Activated naive CD4-positive, alpha-beta T cell treated with anti-CD3 and anti-CD28 coated beads for 36 hours (primary cell): ENCODE data around the gene CCDC110. TPM values are rescaled to one million over a fixed set of nuclear protein-coding genes. Genes with fewer than 3 reads are reported as not detected.

Experiments
- CTCF ChIA-PET: fragments of 350-600 bp; sonication (Branson Sonifier 250); formaldehyde crosslinking; loops from one replicate; lab custom pipeline; 2021; ENCODE audit warnings: antibody characterized with exemption; lab: Charles Lee
- DNase-seq: peaks from one replicate; pipeline ENCODE4 v3.0.0-alpha.2; 2020
- H3K27ac Mint-ChIP-seq: one replicate; pipeline ENCODE4 v1.8.0; 2021; ENCODE audit warnings: mild to moderate bottlenecking, mixed read lengths
- H3K27me3 Mint-ChIP-seq: one replicate; pipeline ENCODE4 v1.8.0; 2021; ENCODE audit warnings: low read depth, mixed read lengths
- H3K36me3 Mint-ChIP-seq: one replicate; pipeline ENCODE4 v1.8.0; 2021; ENCODE audit warnings: low read depth, mixed read lengths
- H3K4me1 Mint-ChIP-seq: one replicate; pipeline ENCODE4 v1.8.0; 2021; ENCODE audit warnings: low read depth, mixed read lengths
- H3K4me3 Mint-ChIP-seq: one replicate; pipeline ENCODE4 v1.8.0; 2021; ENCODE audit warnings: mild to moderate bottlenecking, moderate library complexity, mixed read lengths
- H3K9me3 Mint-ChIP-seq: one replicate; pipeline ENCODE4 v1.8.0; 2021; ENCODE audit warnings: mixed read lengths
- intact Hi-C: fragments of 100-400 bp; cut with micrococcal nuclease; formaldehyde crosslinking; loops from one replicate; pipeline ENCODE4 v1.15.1; 2023
- total RNA-seq, 2 experiments: library from RNA; stranded (reverse); gene quantifications; one replicate each; pipeline ENCODE4 v1.2.3, GENCODE V29; 2021

The CCDC110 gene
- total RNA-seq, 2 experiments from 2014 or later, result 0.25 to 0.57 TPM

GRCh38 chr4:185437809-185438208, 33.7 kb downstream of the CCDC110 start:
- no peak overlapping the region for H3K27ac Mint-ChIP-seq
- H3K27me3 Mint-ChIP-seq, result peaks cover 2% of the 10 kb centered on the region
- CTCF ChIA-PET, result no interaction called here
- no peak overlapping the region for H3K4me3 Mint-ChIP-seq
- no peaks in the 10 kb centered on the region for H3K4me1 Mint-ChIP-seq
- H3K36me3 Mint-ChIP-seq, result no peaks in the 10 kb centered on the region
- H3K9me3 Mint-ChIP-seq, result no peaks in the 10 kb centered on the region
- DNase-seq, result no peak
- intact Hi-C loops, result no loop called here

GRCh38 chr4:185435466-185435865, 36.1 kb downstream of the CCDC110 start:
- H3K4me1 Mint-ChIP-seq, result no peaks in the 10 kb centered on the region
- no peaks in the 10 kb centered on the region for H3K36me3 Mint-ChIP-seq
- H3K9me3 Mint-ChIP-seq, result no peaks in the 10 kb centered on the region
- intact Hi-C loops, result no loop called here
- no peak overlapping the region for H3K27ac Mint-ChIP-seq
- DNase-seq, result no peak
- peaks cover 2% of the 10 kb centered on the region for H3K27me3 Mint-ChIP-seq
- CTCF ChIA-PET, result no interaction called here
- no peak overlapping the region for H3K4me3 Mint-ChIP-seq

GRCh38 chr4:185429660-185430059, 41.9 kb downstream of the CCDC110 start:
- Mint-ChIP-seq H3K27ac (no peak overlapping the region), H3K36me3 (no peaks in the 10 kb centered on the region), H3K9me3 (no peaks in the 10 kb centered on the region), H3K4me1 (peaks cover 7% of the 10 kb centered on the region), H3K4me3 (no peak overlapping the region), H3K27me3 (peaks cover 1% of the 10 kb centered on the region)
- CTCF ChIA-PET, result interaction anchor here (0.6 kb wide), 1 partner anchor 915 kb away, joined by 3 read pairs; no protein-coding TSS in a partner anchor
- no peak for DNase-seq
- intact Hi-C loops, result loop anchor here (5.0 kb wide), 1 partner anchor 763 kb away; the partner anchor contains the start of gene CYP4V2

GRCh38 chr4:185426960-185427688, 44.4 kb downstream of the CCDC110 start:
- DNase-seq, result no peak
- Mint-ChIP-seq H3K27ac (no peak overlapping the region), H3K9me3 (no peaks in the 10 kb centered on the region), H3K36me3 (no peaks in the 10 kb centered on the region), H3K4me3 (no peak overlapping the region), H3K4me1 (peaks cover 20% of the 10 kb centered on the region), H3K27me3 (peaks cover 1% of the 10 kb centered on the region)
- intact Hi-C loops, result loop anchor here (1.0 to 5.0 kb wide), 2 partner anchors 170 to 765 kb away; partner anchors contain the start of gene CYP4V2
- CTCF ChIA-PET, result no interaction called here

GRCh38 chr4:185425647-185426352, 45.7 kb downstream of the CCDC110 start, which contains the start of gene UFSP2:
Gene UFSP2 (minus strand): TSS chr4:185425964. CDS start chr4:185425868, 96 bp downstream.
- H3K36me3 Mint-ChIP-seq, result peaks cover 1% of the 10 kb centered on the region
- H3K4me1 Mint-ChIP-seq, result peaks cover 28% of the 10 kb centered on the region
- peak; percentile 86 for DNase-seq
- H3K9me3 Mint-ChIP-seq, result no peaks in the 10 kb centered on the region
- CTCF ChIA-PET, result interaction anchor here (1.0 kb wide), 1 partner anchor 39 kb away, joined by 3 read pairs; no protein-coding TSS in a partner anchor
- peak within 1 kb of the TSS; percentile 76 for H3K4me3 Mint-ChIP-seq
- H3K27ac Mint-ChIP-seq, result peak within 1 kb of the TSS; percentile 96
- H3K27me3 Mint-ChIP-seq, result peaks cover 1% of the 10 kb centered on the region
- intact Hi-C loops, result loop anchor here (1.0 to 5.0 kb wide), 7 partner anchors 29 to 767 kb away; partner anchors contain the start of genes ANKRD37, CCDC110, CYP4V2 and SLC25A4

- H3K27ac Mint-ChIP-seq, result peak overlapping the region; percentile 96
- H3K27me3 Mint-ChIP-seq, result no peaks in the 10 kb centered on the region
- peak; percentile 9 for DNase-seq
- CTCF ChIA-PET, result no interaction called here
- intact Hi-C loops, result loop anchor here (1.0 to 5.0 kb wide), 6 partner anchors 29 to 767 kb away; partner anchors contain the start of genes ANKRD37, CCDC110, CYP4V2 and SLC25A4
- peaks cover 1% of the 10 kb centered on the region for H3K36me3 Mint-ChIP-seq
- H3K9me3 Mint-ChIP-seq, result no peaks in the 10 kb centered on the region
- peaks cover 28% of the 10 kb centered on the region for H3K4me1 Mint-ChIP-seq
- H3K4me3 Mint-ChIP-seq, result peak overlapping the region; percentile 76
Measured at GRCh38 chr4:185424905-185425646, 46.5 kb downstream of the CCDC110 start.

- H3K4me1 Mint-ChIP-seq, result peaks cover 28% of the 10 kb centered on the region
- intact Hi-C loops, result no loop called here
- CTCF ChIA-PET, result no interaction called here
- DNase-seq, result no peak
- H3K4me3 Mint-ChIP-seq, result no peak overlapping the region
- no peaks in the 10 kb centered on the region for H3K9me3 Mint-ChIP-seq
- no peaks in the 10 kb centered on the region for H3K27me3 Mint-ChIP-seq
- no peak overlapping the region for H3K27ac Mint-ChIP-seq
- H3K36me3 Mint-ChIP-seq, result peaks cover 10% of the 10 kb centered on the region
Measured at GRCh38 chr4:185421366-185422124, 50.0 kb downstream of the CCDC110 start.

GRCh38 chr4:185416955-185417354, 54.6 kb downstream of the CCDC110 start:
- H3K9me3 Mint-ChIP-seq, result no peaks in the 10 kb centered on the region
- CTCF ChIA-PET, result interaction anchor here (0.8 kb wide), 1 partner anchor 10 kb away, joined by 3 read pairs; no protein-coding TSS in a partner anchor
- no peak for DNase-seq
- no peak overlapping the region for H3K27ac Mint-ChIP-seq
- intact Hi-C loops, result no loop called here
- H3K4me3 Mint-ChIP-seq, result no peak overlapping the region
- H3K36me3 Mint-ChIP-seq, result peaks cover 14% of the 10 kb centered on the region
- H3K27me3 Mint-ChIP-seq, result no peaks in the 10 kb centered on the region
- peaks cover 6% of the 10 kb centered on the region for H3K4me1 Mint-ChIP-seq

GRCh38 chr4:185412412-185412811, 59.1 kb downstream of the CCDC110 start:
- Mint-ChIP-seq H3K27me3 (no peaks in the 10 kb centered on the region), H3K27ac (no peak overlapping the region), H3K9me3 (no peaks in the 10 kb centered on the region), H3K4me1 (no peaks in the 10 kb centered on the region), H3K36me3 (peaks cover 16% of the 10 kb centered on the region), H3K4me3 (no peak overlapping the region)
- intact Hi-C loops, result no loop called here
- DNase-seq, result no peak
- CTCF ChIA-PET, result no interaction called here

- peaks cover 12% of the 10 kb centered on the region for H3K36me3 Mint-ChIP-seq
- H3K4me3 Mint-ChIP-seq, result no peak overlapping the region
- CTCF ChIA-PET, result no interaction called here
Measured at GRCh38 chr4:185411849-185412248, 59.7 kb downstream of the CCDC110 start.

GRCh38 chr4:185408432-185408831, 63.1 kb downstream of the CCDC110 start:
- no peaks in the 10 kb centered on the region for H3K27me3 Mint-ChIP-seq
- H3K9me3 Mint-ChIP-seq, result no peaks in the 10 kb centered on the region
- no peak overlapping the region for H3K4me3 Mint-ChIP-seq
- H3K36me3 Mint-ChIP-seq, result peaks cover 18% of the 10 kb centered on the region
- no peak overlapping the region for H3K27ac Mint-ChIP-seq
- intact Hi-C loops, result no loop called here
- CTCF ChIA-PET, result no interaction called here
- H3K4me1 Mint-ChIP-seq, result no peaks in the 10 kb centered on the region
- no peak for DNase-seq

More at GRCh38 chr4:185411849-185412248, 59.7 kb downstream of the CCDC110 start:
- Mint-ChIP-seq H3K4me1 (no peaks in the 10 kb centered on the region), H3K27me3 (no peaks in the 10 kb centered on the region), H3K27ac (no peak overlapping the region), H3K9me3 (no peaks in the 10 kb centered on the region)
- intact Hi-C loops, result no loop called here
- DNase-seq, result no peak
